GM23338 (cell line): Measurements from ENCODE around the gene MAD1L1.

Experiments used
- POLR2AphosphoS5 ChIP-seq: IDR thresholded peaks from 2 replicates; pipeline ENCODE4 v1.6.1; 2016; ENCODE audit warnings: antibody characterized with exemption, low read depth
- TF ChIP-seq, protein P1 (sequence below), 2 experiments: fragments of 200-600 bp in 1 of 2; sonication (generic) in 1 of 2; conservative IDR thresholded peaks; 2 replicates each; pipeline versions ENCODE4 v1.5.1 to v1.6.1; 2016 to 2017; ENCODE audit warnings: antibody characterized with exemption in 2 of 2, low read depth in 2 of 2, mild to moderate bottlenecking in 2 of 2, moderate library complexity in 1 of 2

GRCh38 chr7:1854866-1855724 lies 377.6 kb downstream of the MAD1L1 start:
- TF ChIP-seq, protein P1, sequence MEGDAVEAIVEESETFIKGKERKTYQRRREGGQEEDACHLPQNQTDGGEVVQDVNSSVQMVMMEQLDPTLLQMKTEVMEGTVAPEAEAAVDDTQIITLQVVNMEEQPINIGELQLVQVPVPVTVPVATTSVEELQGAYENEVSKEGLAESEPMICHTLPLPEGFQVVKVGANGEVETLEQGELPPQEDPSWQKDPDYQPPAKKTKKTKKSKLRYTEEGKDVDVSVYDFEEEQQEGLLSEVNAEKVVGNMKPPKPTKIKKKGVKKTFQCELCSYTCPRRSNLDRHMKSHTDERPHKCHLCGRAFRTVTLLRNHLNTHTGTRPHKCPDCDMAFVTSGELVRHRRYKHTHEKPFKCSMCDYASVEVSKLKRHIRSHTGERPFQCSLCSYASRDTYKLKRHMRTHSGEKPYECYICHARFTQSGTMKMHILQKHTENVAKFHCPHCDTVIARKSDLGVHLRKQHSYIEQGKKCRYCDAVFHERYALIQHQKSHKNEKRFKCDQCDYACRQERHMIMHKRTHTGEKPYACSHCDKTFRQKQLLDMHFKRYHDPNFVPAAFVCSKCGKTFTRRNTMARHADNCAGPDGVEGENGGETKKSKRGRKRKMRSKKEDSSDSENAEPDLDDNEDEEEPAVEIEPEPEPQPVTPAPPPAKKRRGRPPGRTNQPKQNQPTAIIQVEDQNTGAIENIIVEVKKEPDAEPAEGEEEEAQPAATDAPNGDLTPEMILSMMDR (conservative IDR thresholded peaks at IDR 0.05; ENCODE audit: low read depth in 2 of 2): no peak
- TF ChIP-seq POLR2AphosphoS5: no peak
